Endothelial cell of umbilical vein (primary cell): ENCODE measurements around the gene OPCML. TPM values are rescaled to one million over a fixed set of nuclear protein-coding genes. Genes with fewer than 3 reads are reported as not detected.

ENCODE experiments used
- BruUV-seq: library from RNA; stranded (reverse); fragments of 400-500 nt; replicated peaks from 2 replicates; lab custom pipeline; 2021; lab: Mats Ljungman, UMichigan
- CTCF ChIA-PET: fragments of 300-600, 350-600 bp; sonication (Branson Sonifier 250); formaldehyde crosslinking; loops from one replicate; lab custom pipeline; 2021; ENCODE audit warnings: antibody characterized with exemption, inconsistent platforms; lab: Charles Lee
- POLR2A ChIA-PET: fragments of 300-600, 350-600 bp; sonication (Branson Sonifier 250); formaldehyde crosslinking; loops from one replicate; lab custom pipeline; 2021; ENCODE audit warnings: antibody characterized with exemption, inconsistent platforms; lab: Charles Lee
- DNase-seq: peaks from one replicate; pipeline ENCODE4 v3.0.0-alpha.2; 2011; ENCODE audit warnings: low read depth, low spot score
- FAIRE-seq: peaks from 2 replicates; lab custom pipeline; 2011; peaks lifted over from hg19 to GRCh38; lab: Jason Lieb, UNC
- H2AFZ ChIP-seq: 2 replicates; pipeline ENCODE4 v1.6.0; 2012; ENCODE audit warnings: low read depth, low read length, control low read depth, inconsistent platforms
- H3K27ac ChIP-seq: 2 replicates; pipeline ENCODE4 v1.5.1; 2011; ENCODE audit warnings: low read depth, mild to moderate bottlenecking, control low read depth, low read length, moderate library complexity; ENCODE audit not compliant: insufficient read depth
- H3K27me3 ChIP-seq, 2 experiments: 2 replicates each; pipeline versions ENCODE4 v1.6.0 to v1.6.1; 2011; ENCODE audit warnings: low read length in 2 of 2, mixed read lengths in 1 of 2; ENCODE audit not compliant: control insufficient read depth in 2 of 2, insufficient read depth in 2 of 2
- H3K36me3 ChIP-seq, 2 experiments: 2 replicates in 1 of 2; 3 replicates in 1 of 2; pipeline ENCODE4 v1.5.1; 2011; ENCODE audit warnings: low read length in 2 of 2, mild to moderate bottlenecking in 1 of 2, moderate library complexity in 1 of 2; ENCODE audit not compliant: control insufficient read depth in 2 of 2, insufficient read depth in 2 of 2; ENCODE audit errors: extremely low read depth in 1 of 2
- H3K4me1 ChIP-seq: 3 replicates; pipeline ENCODE4 v1.5.1; 2011; ENCODE audit warnings: mild to moderate bottlenecking, low read length; ENCODE audit not compliant: control insufficient read depth, insufficient read depth; ENCODE audit errors: extremely low read depth
- H3K4me2 ChIP-seq: 2 replicates; pipeline ENCODE4 v1.6.1; 2011; ENCODE audit warnings: low read length, control low read depth, mixed read lengths; ENCODE audit not compliant: insufficient read depth
- H3K4me3 ChIP-seq, 3 experiments: fragments of 200-600 bp in 1 of 3; sonication (generic), shearing (Covaris generic) in 1 of 3; replicated peaks in 1 of 3; 2 replicates each; pipeline ENCODE4 v1.5.1; 2011 to 2016; ENCODE audit warnings: control low read depth in 3 of 3, low read length in 3 of 3, mild to moderate bottlenecking in 2 of 3, inconsistent platforms in 1 of 3, low read depth in 1 of 3, moderate library complexity in 1 of 3; ENCODE audit not compliant: insufficient read depth in 1 of 3
- H3K79me2 ChIP-seq: 2 replicates; pipeline ENCODE4 v1.6.0; 2012; ENCODE audit warnings: low read length, inconsistent platforms; ENCODE audit not compliant: control insufficient read depth, insufficient read depth
- H3K9ac ChIP-seq: replicated peaks from 2 replicates; pipeline ENCODE3; 2011; ENCODE audit warnings: low read length, control low read depth; ENCODE audit not compliant: insufficient read depth; ENCODE audit errors: extremely low read depth
- H3K9me1 ChIP-seq: replicated peaks from 3 replicates; pipeline ENCODE4 v1.6.0; 2011; ENCODE audit warnings: mild to moderate bottlenecking, low read length; ENCODE audit not compliant: control insufficient read depth, insufficient read depth; ENCODE audit errors: extremely low read depth
- H3K9me3 ChIP-seq: replicated peaks from 2 replicates; pipeline ENCODE4 v1.5.1; 2012; ENCODE audit warnings: low read length, inconsistent platforms; ENCODE audit not compliant: control insufficient read depth, insufficient read depth
- H4K20me1 ChIP-seq: replicated peaks from 2 replicates; pipeline ENCODE3; 2011; ENCODE audit warnings: mild to moderate bottlenecking, low read length; ENCODE audit not compliant: control insufficient read depth, insufficient read depth; ENCODE audit errors: extremely low read depth
- CTCF ChIP-seq, 2 donors: IDR thresholded peaks; 1 replicate in 1 of 2; 2 replicates in 1 of 2; pipeline ENCODE4 v1.5.1; 2011; ENCODE audit warnings: low read length in 2 of 2, mild to moderate bottlenecking in 2 of 2, moderate library complexity in 2 of 2, control low read depth in 1 of 2, inconsistent platforms in 1 of 2, low read depth in 1 of 2; ENCODE audit not compliant: insufficient read depth in 1 of 2; ENCODE audit errors: extremely low read depth in 1 of 2
- EZH2 ChIP-seq: IDR thresholded peaks from 2 replicates; pipeline ENCODE4 v1.6.1; 2012; ENCODE audit warnings: borderline replicate concordance, low read depth, mild to moderate bottlenecking, moderate library complexity, low read length, inconsistent platforms; ENCODE audit not compliant: severe bottlenecking
- FOS ChIP-seq: IDR thresholded peaks from 2 replicates; pipeline ENCODE4 v1.6.1; 2011; ENCODE audit warnings: mild to moderate bottlenecking, low read length, moderate library complexity, borderline replicate concordance; ENCODE audit not compliant: insufficient read depth
- GATA2 ChIP-seq: IDR thresholded peaks from 2 replicates; pipeline ENCODE4 v1.7.0; 2011; ENCODE audit warnings: low read depth, mild to moderate bottlenecking, moderate library complexity, mixed read lengths, low read length; ENCODE audit not compliant: insufficient read length, insufficient read depth
- JUN ChIP-seq: IDR thresholded peaks from 2 replicates; pipeline ENCODE4 v1.6.1; 2011; ENCODE audit warnings: borderline replicate concordance, low read depth; ENCODE audit not compliant: insufficient read length, insufficient read depth
- MYC ChIP-seq: IDR thresholded peaks from one replicate; pipeline ENCODE4 v1.6.1; 2011; ENCODE audit warnings: mild to moderate bottlenecking, low read depth, low read length
- POLR2A ChIP-seq: IDR thresholded peaks from 2 replicates; pipeline ENCODE4 v1.6.1; 2012; ENCODE audit warnings: low read depth, mild to moderate bottlenecking, control low read depth, low read length
- POLR2AphosphoS5 ChIP-seq: IDR thresholded peaks from 2 replicates; pipeline ENCODE4 v1.6.1; 2012; ENCODE audit warnings: low read depth, mild to moderate bottlenecking, control low read depth, low read length, moderate library complexity; ENCODE audit not compliant: insufficient read depth
- dilution Hi-C: fragments of 300-500 bp; cut with MboI; formaldehyde crosslinking; loops from one replicate; pipeline ENCODE4 v1.15.0; 2019; ENCODE audit warnings: low sequenced_read_pairs; ENCODE audit not compliant: extremely low pct_ligation_motif_present
- intact Hi-C: fragments of 100-400 bp; cut with micrococcal nuclease; formaldehyde crosslinking; loops from one replicate; pipeline ENCODE4 v1.10.0; 2022
- polyA plus RNA-seq, 4 experiments: library from polyadenylated mRNA; depleted of rRNA in 3 of 4; stranded (reverse) in 3 of 4; unstranded in 1 of 4; fragments of >200 nt; gene quantifications; 2 replicates each; pipeline versions ENCODE4 v1.2.1 to v1.2.3, GENCODE V29; 2011 to 2012; ENCODE audit warnings: missing spikeins in 1 of 4
- total RNA-seq: library from RNA; stranded (reverse); gene quantifications from 2 replicates; pipeline ENCODE4 v1.2.3, GENCODE V29; 2021
- TF ChIP-seq, protein P1 (sequence below): IDR thresholded peaks from 2 replicates; pipeline ENCODE4 v1.6.1; 2011; ENCODE audit not compliant: insufficient read depth, insufficient read length

The OPCML gene
- total and polyA plus RNA-seq, 2 donors (not counting 3 experiments of a cell fraction or from before 2014, with no cell fraction given): not detected

DNA sequence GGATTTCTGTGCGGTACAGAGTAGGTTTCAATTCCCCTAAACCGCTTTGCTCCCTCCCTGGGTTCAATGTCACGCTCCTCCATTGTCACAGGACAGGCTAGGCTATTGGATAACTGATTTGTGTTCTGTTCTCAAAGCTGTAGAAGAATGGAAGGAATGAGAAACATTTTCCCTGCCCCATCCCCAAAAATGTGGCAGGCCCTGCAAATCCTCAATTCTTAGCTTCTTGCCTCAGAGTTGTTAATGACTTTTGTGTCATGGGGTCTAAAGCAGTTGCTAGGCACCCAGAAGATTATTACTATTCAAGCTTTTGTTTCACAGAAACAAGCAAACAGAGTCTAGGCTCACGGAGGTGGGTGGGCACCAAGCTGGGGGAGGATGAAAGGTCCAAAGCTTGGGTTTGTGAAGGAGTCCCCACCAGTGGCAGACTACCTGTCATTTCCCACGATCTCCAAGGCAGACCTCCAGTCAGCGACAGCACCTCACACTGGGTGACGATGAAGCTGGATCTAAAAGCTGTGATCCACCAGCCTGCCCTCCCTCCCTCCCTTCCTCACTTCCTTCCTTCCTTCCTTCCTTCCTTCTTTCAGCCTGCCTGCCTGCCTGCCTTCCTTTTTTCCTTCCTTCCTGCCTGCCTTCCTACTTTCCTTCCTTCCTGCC, 1080.2 kb downstream of the OPCML start:
- Histone ChIP-seq H3K79me2 (no peaks in the 10 kb centered on the region), H3K9me3 (peaks cover 3% of the 10 kb centered on the region), H3K9ac (no peak overlapping the region), H3K36me3 (no peaks in the 10 kb centered on the region), H3K4me3 (no peak overlapping the region), H3K27ac (no peak overlapping the region), H4K20me1 (no peaks in the 10 kb centered on the region), H3K9me1 (no peaks in the 10 kb centered on the region), H3K4me2 (no peak overlapping the region), H2AFZ (no peak overlapping the region), H3K4me1 (no peaks in the 10 kb centered on the region), H3K27me3 (no peaks in the 10 kb centered on the region)
- DNase-seq (no peak), FAIRE-seq (no peak)
- intact Hi-C loops: no loop called here
- dilution Hi-C loops: no loop called here
- ChIA-PET POLR2A (no interaction called here), CTCF (no interaction called here)
- BruUV-seq: no TSS peak
- no peak for TF ChIP-seq POLR2A
- TF ChIP-seq CTCF (IDR thresholded peaks at IDR 0.05; ENCODE audit: extremely low read depth in 1 of 2, insufficient read depth in 1 of 2, low read depth in 1 of 2, low read length in 2 of 2): no peak
- no peak for TF ChIP-seq FOS
- no peak for TF ChIP-seq JUN
- no peak for TF ChIP-seq EZH2
- TF ChIP-seq GATA2: no peak
- TF ChIP-seq, protein P1, sequence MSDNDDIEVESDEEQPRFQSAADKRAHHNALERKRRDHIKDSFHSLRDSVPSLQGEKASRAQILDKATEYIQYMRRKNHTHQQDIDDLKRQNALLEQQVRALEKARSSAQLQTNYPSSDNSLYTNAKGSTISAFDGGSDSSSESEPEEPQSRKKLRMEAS: no peak
- TF ChIP-seq POLR2AphosphoS5: no peak
- TF ChIP-seq MYC: no peak
